HG03342 (cell line): ENCODE data around the gene SH2D4B.

Source experiments
- ATAC-seq: cut with Tn5 transposase; IDR thresholded peaks from one replicate; pipeline ENCODE4 v1.9.1; 2021; ENCODE audit warnings: mild to moderate bottlenecking, moderate library complexity; ENCODE audit not compliant: unreplicated experiment

SH2D4B gene

GRCh38 chr10:80503584-80504157 lies 34.0 kb upstream of the SH2D4B start:
- no peak for ATAC-seq

DNA sequence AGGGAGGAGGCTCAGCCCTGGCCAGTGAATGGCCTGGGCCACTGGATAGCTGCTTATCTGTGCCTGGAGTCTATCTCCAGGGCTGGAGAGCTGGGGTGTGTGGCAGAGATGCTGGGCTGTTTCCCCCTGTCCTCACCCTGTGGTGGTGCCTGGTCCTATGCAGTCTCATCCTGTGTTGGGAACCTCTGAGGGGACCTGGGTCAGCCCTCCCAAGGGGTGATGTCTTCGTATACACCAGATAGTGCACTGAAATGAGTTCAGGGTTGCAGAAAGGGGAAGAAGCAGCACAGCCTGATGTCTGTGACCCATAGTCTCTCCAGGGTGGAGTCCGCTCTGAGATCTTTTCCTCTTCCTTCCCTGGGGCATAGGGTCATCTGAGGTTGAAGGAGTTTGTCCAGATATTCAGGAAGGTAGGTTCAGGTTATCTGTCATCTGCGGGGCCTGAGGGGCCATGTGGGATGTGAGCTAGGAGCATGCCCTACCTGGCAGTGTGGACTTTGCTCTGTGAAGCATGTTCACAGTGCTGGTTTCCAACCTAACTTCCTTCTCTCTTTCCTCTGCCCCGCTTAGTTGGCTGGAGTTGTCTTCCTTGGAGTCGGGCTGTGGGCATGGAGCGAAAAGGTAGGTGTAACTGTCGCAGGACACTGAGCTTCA lies 33.4 kb upstream of the SH2D4B start:
- no peak for ATAC-seq

DNA sequence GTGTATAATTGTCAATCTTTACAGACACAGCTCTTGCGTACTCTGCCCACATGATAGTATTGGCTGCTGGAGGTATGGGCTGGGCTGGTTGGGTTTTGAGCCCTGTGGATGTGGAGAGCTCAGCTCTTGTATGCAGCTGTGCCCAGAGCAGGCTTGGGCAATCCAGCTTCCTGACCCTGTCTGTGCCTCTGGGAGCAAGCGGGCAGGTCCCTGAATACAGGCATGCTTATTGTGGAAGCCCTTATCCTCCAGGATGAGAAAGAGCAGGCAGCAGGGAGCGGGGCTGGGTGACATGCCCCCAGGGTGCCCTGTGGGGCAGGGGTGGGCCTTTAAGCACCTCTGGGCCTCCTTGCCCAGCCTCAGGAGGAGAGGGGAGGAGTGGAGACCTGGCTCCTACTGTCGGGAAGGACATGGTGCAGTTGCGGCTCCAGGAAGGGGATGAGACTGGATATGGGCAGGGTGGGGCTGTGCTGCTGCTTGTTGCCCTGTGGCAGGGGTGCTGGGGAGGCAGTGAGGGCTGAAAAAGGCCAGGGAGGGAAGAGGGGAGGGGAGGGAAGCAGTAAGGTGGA lies 32.7 kb upstream of the SH2D4B start:
- no peak for ATAC-seq

DNA sequence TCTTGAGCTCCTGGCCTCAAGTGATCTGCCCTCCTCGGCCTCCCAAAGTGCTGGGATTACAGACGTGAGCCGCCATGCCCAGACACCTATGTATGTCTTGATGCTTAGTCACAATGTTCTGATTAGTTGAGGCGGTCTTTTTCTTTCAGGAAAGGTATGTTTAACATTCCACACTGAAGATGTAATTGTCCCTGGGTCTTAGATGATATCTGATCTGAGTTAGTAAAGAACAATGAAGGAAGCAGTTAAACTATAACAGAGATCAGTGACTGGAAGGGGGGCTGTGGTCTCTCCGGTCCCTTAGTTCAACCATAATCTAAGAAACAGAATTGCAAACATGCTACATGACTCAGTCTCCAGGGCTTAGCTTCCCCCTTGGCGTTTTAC lies 31.5 kb upstream of the SH2D4B start:
- no peak for ATAC-seq

- ATAC-seq, result no peak
Observed at GRCh38 chr10:80506836-80507487, 30.7 kb upstream of the SH2D4B start.

GRCh38 chr10:80509108-80509402 lies 28.6 kb upstream of the SH2D4B start:
- no peak for ATAC-seq

GRCh38 chr10:80509403-80510161 lies 28.1 kb upstream of the SH2D4B start:
- ATAC-seq, result no peak

GRCh38 chr10:80512031-80512526 lies 25.6 kb upstream of the SH2D4B start:
- no peak for ATAC-seq

DNA sequence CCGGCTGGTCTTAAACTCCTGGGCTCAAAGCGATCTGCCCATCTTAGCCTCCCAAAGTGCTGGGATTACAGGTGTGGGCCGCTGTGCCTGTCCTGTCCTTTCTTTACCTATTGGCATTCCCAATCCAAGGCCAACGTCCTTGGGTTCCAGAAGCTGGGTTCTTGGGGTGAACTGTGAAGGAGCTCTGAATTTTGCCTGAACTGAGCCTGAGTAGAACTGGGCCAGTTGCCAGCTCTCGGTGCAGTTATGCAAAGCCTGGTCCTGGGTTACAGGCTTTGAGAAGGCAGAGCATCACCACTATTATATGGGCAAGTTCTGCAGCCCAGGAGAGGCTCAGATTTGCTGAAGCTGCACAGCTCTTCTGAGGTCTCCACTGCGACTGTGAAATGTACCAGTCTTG lies 24.6 kb upstream of the SH2D4B start:
- no peak for ATAC-seq

- ATAC-seq, result no peak
Observed at GRCh38 chr10:80515511-80515910, 22.2 kb upstream of the SH2D4B start.

DNA sequence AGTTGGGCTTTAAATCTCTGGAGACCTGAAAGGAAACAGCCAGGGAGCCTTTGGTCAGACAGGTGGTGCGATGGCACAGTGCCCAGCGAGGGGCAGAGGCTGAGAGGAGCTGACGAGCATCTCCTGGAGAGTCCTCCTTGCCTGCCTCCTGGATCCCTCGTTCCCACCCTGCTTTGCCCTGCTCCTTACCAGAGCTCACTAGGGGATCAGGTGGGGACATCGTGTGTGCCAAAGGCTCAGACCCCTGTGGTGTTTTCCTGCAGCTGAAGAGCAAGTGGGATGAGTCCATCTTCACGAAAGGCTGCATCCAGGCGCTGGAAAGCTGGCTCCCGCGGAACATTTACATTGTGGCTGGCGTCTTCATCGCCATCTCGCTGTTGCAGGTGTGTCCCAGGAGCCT lies 21.8 kb upstream of the SH2D4B start:
- no peak for ATAC-seq

GRCh38 chr10:80516506-80517075 lies 21.1 kb upstream of the SH2D4B start:
- ATAC-seq, result no peak

DNA sequence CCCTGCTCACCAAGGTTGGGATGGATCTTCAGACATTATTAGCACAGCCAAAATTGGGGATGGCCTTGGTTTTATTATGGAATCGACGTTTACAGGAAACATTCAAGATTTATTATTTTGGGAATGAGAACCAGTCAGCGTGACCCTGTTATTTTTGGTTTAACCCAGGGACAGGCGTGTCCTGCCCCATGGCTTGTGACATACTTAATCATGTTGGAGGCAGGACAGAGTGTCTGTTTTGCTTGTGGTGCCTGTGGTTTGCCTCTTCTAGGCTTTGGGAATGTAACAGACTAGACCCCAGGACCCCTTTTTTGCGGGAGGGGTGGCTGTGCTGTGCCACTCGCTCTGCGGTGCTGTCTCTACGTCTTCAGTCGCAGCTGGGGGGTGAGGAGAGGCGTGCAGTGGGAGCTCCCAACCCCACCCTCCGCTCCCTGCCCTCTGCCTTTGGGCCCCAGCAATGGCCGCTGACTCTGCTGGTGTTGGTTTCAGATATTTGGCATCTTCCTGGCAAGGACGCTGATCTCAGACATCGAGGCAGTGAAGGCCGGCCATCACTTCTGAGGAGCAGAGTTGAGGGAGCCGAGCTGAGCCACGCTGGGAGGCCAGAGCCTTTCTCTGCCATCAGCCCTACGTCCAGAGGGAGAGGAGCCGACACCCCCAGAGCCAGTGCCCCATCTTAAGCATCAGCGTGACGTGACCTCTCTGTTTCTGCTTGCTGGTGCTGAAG lies 20.1 kb upstream of the SH2D4B start:
- ATAC-seq, result no peak

DNA sequence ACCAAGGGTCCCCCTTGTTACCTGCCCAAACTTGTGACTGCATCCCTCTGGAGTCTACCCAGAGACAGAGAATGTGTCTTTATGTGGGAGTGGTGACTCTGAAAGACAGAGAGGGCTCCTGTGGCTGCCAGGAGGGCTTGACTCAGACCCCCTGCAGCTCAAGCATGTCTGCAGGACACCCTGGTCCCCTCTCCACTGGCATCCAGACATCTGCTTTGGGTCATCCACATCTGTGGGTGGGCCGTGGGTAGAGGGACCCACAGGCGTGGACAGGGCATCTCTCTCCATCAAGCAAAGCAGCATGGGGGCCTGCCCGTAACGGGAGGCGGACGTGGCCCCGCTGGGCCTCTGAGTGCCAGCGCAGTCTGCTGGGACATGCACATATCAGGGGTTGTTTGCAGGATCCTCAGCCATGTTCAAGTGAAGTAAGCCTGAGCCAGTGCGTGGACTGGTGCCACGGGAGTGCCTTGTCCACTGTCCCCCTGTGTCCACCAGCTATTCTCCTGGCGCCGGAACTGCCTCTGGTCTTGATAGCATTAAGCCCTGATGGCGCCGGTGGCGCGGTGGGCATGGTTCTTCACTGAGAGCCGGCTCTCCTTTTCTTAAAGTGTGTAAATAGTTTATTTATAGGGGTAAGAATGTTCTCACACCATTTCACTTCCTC lies 19.4 kb upstream of the SH2D4B start:
- no peak for ATAC-seq

DNA sequence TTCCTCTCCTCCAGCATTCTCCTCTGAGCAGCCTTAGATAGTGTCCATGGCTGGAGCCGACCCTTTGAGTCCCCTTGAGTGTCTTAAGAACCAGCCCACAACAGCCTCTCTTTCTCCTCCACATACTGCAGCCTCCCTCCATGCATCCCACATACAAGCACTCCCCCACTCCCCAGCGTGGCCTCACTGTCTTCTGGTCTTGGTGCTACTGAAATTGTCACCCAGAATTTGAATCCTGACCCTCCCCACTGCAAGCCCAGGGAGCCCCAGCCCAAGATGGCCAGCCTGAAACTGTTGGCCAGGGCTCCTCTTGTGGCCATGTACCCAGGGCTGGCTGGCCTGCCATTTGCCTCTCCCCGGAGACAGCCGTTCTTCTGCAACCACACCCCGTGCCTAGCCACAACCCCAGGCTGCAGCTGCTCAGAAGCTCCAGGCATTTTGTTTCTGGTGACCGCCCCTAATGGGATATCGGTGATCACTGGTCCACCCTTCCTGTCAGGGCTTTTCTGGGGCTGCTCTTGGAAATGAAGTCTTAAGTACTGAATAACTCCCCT lies 18.8 kb upstream of the SH2D4B start:
- no peak for ATAC-seq

DNA sequence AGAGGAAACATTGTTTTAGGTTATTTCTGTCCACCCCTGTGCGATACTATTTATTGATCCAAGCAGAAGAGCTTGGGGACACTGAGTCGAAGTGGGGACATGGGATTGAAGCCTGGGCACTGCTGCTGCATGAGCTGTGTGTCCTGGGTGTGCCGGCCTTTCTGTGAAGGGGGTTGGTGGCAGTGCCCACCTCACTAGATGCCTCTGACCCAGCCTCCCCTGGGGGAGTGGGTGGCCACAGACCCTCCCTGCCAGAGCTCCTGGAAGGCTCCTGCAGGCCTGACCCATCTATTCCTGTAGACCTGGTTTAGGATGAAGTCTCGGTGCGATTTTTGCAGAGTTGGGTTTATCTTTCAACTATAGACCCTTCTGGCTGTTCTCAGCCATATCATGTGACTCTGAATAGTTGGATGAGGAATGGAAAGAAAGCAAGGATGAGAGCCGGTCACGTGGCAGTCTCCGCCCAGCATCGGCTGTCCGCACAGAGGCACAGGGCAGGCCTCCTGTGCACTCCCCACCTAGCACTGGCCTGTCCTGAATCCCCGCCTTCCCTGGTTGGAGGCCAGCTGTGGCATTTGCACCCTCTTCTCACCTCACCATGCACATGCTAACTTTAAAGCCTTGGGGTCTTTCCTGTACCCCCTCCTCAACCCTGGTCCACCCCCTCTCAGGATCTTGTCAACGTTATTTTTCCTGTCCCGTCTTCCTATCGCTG lies 17.6 kb upstream of the SH2D4B start:
- ATAC-seq, result no peak

- no peak for ATAC-seq
Observed at GRCh38 chr10:80520661-80521470, 16.8 kb upstream of the SH2D4B start.

GRCh38 chr10:80522756-80523363 lies 14.8 kb upstream of the SH2D4B start:
- no peak for ATAC-seq
